Kidney epithelial cell (primary cell): ENCODE data around the gene PTF1A. TPM values are rescaled to one million over a fixed set of nuclear protein-coding genes. Genes with fewer than 3 reads are reported as not detected.

Source experiments
- DNase-seq: peaks from one replicate; pipeline ENCODE4 v3.0.0-alpha.2; 2010; ENCODE audit warnings: low read depth
- H3K27me3 ChIP-seq: 2 replicates; pipeline ENCODE4 v1.6.0; 2011; ENCODE audit warnings: low read length; ENCODE audit not compliant: control insufficient read depth, insufficient read depth
- H3K36me3 ChIP-seq: 2 replicates; pipeline ENCODE4 v1.5.1; 2011; ENCODE audit warnings: low read length; ENCODE audit not compliant: control insufficient read depth, insufficient read depth
- H3K4me3 ChIP-seq: 2 replicates; pipeline ENCODE4 v1.5.1; 2011; ENCODE audit warnings: low read depth, mild to moderate bottlenecking, control low read depth, low read length
- CTCF ChIP-seq: IDR thresholded peaks from 2 replicates; pipeline ENCODE4 v1.5.1; 2011; ENCODE audit warnings: mild to moderate bottlenecking, moderate library complexity, low read length, control low read depth, inconsistent platforms; ENCODE audit not compliant: insufficient read depth, poor library complexity, severe bottlenecking
- total RNA-seq: library from RNA; depleted of rRNA; stranded (reverse); fragments of >200 nt; gene quantifications from 2 replicates; pipeline ENCODE4 v1.2.3, GENCODE V29; 2015

Gene PTF1A
- total RNA-seq, 1 donor from 2014 or later = not detected

GRCh38 chr10:23158370-23158769 is 33.7 kb upstream of the PTF1A start:
- H3K36me3 ChIP-seq = no peaks in the 10 kb centered on the region
- DNase-seq = no peak
- no peak overlapping the region for H3K4me3 ChIP-seq
- peaks cover 5% of the 10 kb centered on the region for H3K27me3 ChIP-seq
- TF ChIP-seq CTCF = peak; percentile 73

- H3K4me3 ChIP-seq = no peak overlapping the region
- H3K36me3 ChIP-seq = no peaks in the 10 kb centered on the region
- H3K27me3 ChIP-seq = peaks cover 45% of the 10 kb centered on the region
- no peak for DNase-seq
- no peak for TF ChIP-seq CTCF
Observed at GRCh38 chr10:23171232-23171876, 20.8 kb upstream of the PTF1A start.

GRCh38 chr10:23172429-23173213 is 19.5 kb upstream of the PTF1A start:
- DNase-seq = no peak
- H3K27me3 ChIP-seq = peaks cover 48% of the 10 kb centered on the region
- TF ChIP-seq CTCF = no peak

GRCh38 chr10:23173214-23174073 is 18.7 kb upstream of the PTF1A start:
- Histone ChIP-seq H3K27me3 (peaks cover 49% of the 10 kb centered on the region), H3K36me3 (no peaks in the 10 kb centered on the region), H3K4me3 (no peak overlapping the region)
- TF ChIP-seq CTCF = no peak
- no peak for DNase-seq

More at GRCh38 chr10:23172429-23173213, 19.5 kb upstream of the PTF1A start:
- H3K4me3 ChIP-seq = no peak overlapping the region
- H3K36me3 ChIP-seq = no peaks in the 10 kb centered on the region

- TF ChIP-seq CTCF = no peak
- H3K4me3 ChIP-seq = no peak overlapping the region
- H3K36me3 ChIP-seq = no peaks in the 10 kb centered on the region
- no peak for DNase-seq
- peaks cover 49% of the 10 kb centered on the region for H3K27me3 ChIP-seq
Observed at GRCh38 chr10:23174074-23174976, 17.8 kb upstream of the PTF1A start.
